ENCODE measurements around the gene GATC.

The GATC gene

DNA sequence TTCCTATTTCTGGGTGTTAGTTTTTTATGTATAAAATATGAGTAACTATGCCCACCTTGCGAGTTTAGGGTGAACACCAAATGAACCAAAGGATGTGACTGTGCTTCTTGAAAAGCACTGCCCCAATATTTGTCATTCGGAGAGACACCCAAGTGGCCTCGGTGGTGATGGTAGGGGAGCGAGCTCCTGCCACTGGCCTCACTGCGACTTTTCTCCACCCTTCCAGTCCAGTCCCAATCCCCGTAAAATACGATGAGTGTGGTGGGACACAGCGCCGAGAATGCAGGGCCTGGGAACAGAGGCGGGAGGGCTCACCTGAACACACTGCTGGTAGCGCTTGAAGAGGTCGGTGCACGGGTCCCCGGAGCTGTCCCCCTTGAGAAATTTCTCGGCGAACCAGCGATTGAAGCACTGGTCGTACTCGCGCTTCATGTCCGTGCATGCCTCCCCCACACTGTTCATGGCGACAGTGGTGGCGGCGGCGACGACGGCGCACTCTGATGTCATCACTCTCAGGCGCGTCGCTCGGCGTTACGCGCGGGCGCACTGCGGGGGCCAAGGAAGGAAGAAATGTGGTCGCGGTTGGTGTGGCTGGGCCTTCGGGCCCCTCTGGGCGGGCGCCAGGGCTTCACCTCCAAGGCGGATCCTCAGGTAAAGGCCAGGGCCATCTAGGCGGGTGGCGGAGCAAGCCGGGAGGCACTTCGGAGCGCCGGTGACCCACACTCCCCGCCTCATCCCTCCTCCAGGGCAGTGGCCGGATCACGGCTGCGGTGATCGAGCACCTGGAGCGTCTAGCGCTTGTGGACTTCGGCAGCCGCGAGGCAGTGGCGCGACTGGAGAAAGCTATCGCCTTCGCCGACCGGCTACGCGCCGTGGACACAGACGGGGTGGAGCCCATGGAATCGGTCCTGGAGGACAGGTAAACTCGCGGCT lies at the start of gene GATC, which contains the start of gene TRIAP1:
GATC (plus strand) TSS at position 534 of the 933 bp plus-strand sequence; CDS start at position 571, 37 bp downstream.
TRIAP1 (minus strand) TSS at position 474 of the 933 bp plus-strand sequence; CDS start at position 462, 12 bp downstream.
- Histone ChIP-seq H3K36me3 (peaks cover 53 to 76% (median 67%) of the 10 kb centered on the region in 11 experiments), H3K4me2 (peak within 1 kb of the TSS; percentile 82 to 99 (median 95)), H4K20me1 (peaks cover 3 to 84% (median 62%) of the 10 kb centered on the region in 11 experiments; a peak in 20 of 22 replicates), H3K27ac (peak within 1 kb of the TSS; percentile 72 to 89 (median 86)), H3K4me3 (peak within 1 kb of the TSS; percentile 78 to 99 (median 96)), H3K9ac (peak within 1 kb of the TSS; percentile 87 to 92 (median 90)), H3K9me3 (replicated peaks in 1 of 11) (no peaks in the 10 kb centered on the region), H3K27me3 (no peaks in the 10 kb centered on the region), H3K4me1 (peaks cover 27 to 45% (median 36%) of the 10 kb centered on the region in 10 experiments)
- no peak for TF ChIP-seq Cebpa-rat (IDR thresholded peaks at IDR 0.05)

- Histone ChIP-seq H3K4me1 (peaks cover 0 to 17% (median 8%) of the 10 kb centered on the region in 10 experiments; a peak in 12 of 20 replicates), H3K4me2 (peak overlapping the region; percentile 45 to 62 (median 61); a peak in 21 of 22 replicates), H3K27ac (peak overlapping the region in 7 of 11 experiments; percentile 5 to 63 (median 43); a peak in 9 of 22 replicates), H4K20me1 (no peaks in the 10 kb centered on the region), H3K27me3 (peaks cover 0 to 11% (median 6%) of the 10 kb centered on the region in 11 experiments; a peak in 8 of 22 replicates), H3K36me3 (no peaks in the 10 kb centered on the region), H3K9ac (peak overlapping the region in 9 of 11 experiments; percentile 15 to 71 (median 59); a peak in 12 of 22 replicates), H3K4me3 (no peak overlapping the region; a peak in 2 of 20 replicates), H3K9me3 (replicated peaks in 1 of 11) (no peaks in the 10 kb centered on the region)
- no peak for TF ChIP-seq Cebpa-rat (IDR thresholded peaks at IDR 0.05)
These were observed 48.3 kb upstream of the GATC start for GRCh38 chr12:120397824-120398540.

DNA sequence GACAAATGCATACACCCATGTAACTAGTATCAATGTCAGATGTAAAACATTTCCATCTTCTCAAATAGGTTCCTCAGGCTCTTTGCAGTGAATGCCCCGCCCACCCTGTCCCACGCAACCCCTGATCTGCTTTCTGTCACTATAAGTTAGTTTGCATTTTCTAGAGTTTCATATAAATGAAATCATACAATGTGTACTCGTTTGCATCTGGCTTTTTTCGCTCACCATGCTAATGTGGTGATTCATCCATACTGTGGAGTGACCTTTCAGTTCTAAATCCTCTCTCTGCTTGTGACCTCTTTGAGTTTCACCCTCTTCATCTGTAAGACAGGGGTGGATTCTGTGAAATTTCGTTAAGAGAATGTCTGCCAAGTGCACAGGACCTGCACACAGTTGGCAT lies 46.7 kb upstream of the GATC start:
- no peaks in the 10 kb centered on the region for H4K20me1 ChIP-seq

GRCh38 chr12:120402217-120402616 lies 44.0 kb upstream of the GATC start:
- H3K36me3 ChIP-seq, result no peaks in the 10 kb centered on the region
- H3K9me3 ChIP-seq (replicated peaks in 1 of 11), result peaks cover 0 to 8% (median 0%) of the 10 kb centered on the region in 11 experiments; a peak in 1 of 22 replicates
- no peak for TF ChIP-seq Cebpa-rat (IDR thresholded peaks at IDR 0.05)
- no peak overlapping the region for H3K4me3 ChIP-seq
- no peaks in the 10 kb centered on the region for H4K20me1 ChIP-seq
- H3K9ac ChIP-seq, result no peak overlapping the region; a peak in 1 of 22 replicates
- no peak overlapping the region for H3K27ac ChIP-seq
- peaks cover 0 to 12% (median 8%) of the 10 kb centered on the region in 10 experiments; a peak in 12 of 20 replicates for H3K4me1 ChIP-seq
- no peak overlapping the region for H3K4me2 ChIP-seq
- H3K27me3 ChIP-seq, result peaks cover 0 to 9% (median 0%) of the 10 kb centered on the region in 11 experiments; a peak in 3 of 22 replicates

More for the DNA sequence above, 46.7 kb upstream of the GATC start:
- no peak for TF ChIP-seq Cebpa-rat (IDR thresholded peaks at IDR 0.05)
- Histone ChIP-seq H3K4me3 (no peak overlapping the region), H3K9me3 (replicated peaks in 1 of 11) (peaks cover 0 to 8% (median 0%) of the 10 kb centered on the region in 11 experiments; a peak in 1 of 22 replicates), H3K27ac (no peak overlapping the region), H3K9ac (no peak overlapping the region), H3K4me1 (peaks cover 0 to 17% (median 8%) of the 10 kb centered on the region in 10 experiments; a peak in 12 of 20 replicates), H3K4me2 (no peak overlapping the region), H3K36me3 (no peaks in the 10 kb centered on the region), H3K27me3 (peaks cover 0 to 9% (median 2%) of the 10 kb centered on the region in 11 experiments; a peak in 8 of 22 replicates)

DNA sequence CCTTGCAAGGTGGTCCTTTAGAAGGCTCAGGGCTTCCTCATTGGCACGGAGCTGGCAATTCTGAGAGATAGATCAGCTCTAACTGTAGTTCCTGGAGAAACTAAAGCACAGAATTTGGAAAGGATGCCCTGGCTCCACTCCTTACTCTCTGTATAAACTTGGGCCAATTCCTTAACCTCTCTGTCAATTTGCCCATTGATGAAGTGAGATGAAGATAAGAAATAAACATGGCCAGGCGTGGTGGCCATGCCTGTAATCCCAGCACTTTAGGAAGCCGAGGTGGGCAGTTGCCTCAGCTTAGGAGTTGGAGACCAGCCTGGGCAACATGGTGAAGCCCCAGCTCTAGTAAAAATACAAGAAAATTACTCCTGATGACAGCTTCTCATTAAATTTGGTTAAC lies 42.4 kb upstream of the GATC start:
- no peaks in the 10 kb centered on the region for H3K36me3 ChIP-seq
- H3K4me2 ChIP-seq, result no peak overlapping the region
- no peak for TF ChIP-seq Cebpa-rat (IDR thresholded peaks at IDR 0.05)
- no peak overlapping the region for H3K27ac ChIP-seq
- no peaks in the 10 kb centered on the region for H3K4me1 ChIP-seq
- H4K20me1 ChIP-seq, result no peaks in the 10 kb centered on the region
- peaks cover 0 to 8% (median 0%) of the 10 kb centered on the region in 11 experiments; a peak in 1 of 22 replicates for H3K9me3 ChIP-seq (replicated peaks in 1 of 11)
- H3K4me3 ChIP-seq, result no peak overlapping the region
- H3K27me3 ChIP-seq, result no peaks in the 10 kb centered on the region
- H3K9ac ChIP-seq, result no peak overlapping the region

DNA sequence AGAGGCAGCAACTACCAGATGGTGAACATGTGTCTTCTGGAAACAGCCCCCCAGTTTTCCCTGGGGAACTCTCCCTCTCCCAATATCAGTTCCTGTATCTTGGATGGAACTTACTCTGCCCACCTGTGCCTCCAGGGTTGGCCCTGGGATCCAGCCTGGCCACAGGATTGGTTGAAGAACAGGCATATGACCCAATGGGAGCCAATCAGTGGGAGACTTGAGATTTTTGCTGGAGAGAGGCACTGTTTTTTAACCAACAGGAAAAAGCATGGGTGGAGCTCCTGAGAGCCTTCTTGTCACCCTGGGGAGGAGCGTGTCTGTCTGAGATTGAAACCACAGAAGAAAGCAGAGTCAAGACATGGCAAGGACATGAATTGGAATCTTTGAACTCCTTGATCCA lies 42.0 kb upstream of the GATC start:
- Histone ChIP-seq H3K4me2 (no peak overlapping the region), H3K4me1 (no peaks in the 10 kb centered on the region), H3K27ac (no peak overlapping the region), H4K20me1 (no peaks in the 10 kb centered on the region), H3K9me3 (replicated peaks in 1 of 11) (peaks cover 0 to 8% (median 0%) of the 10 kb centered on the region in 11 experiments; a peak in 1 of 22 replicates), H3K4me3 (no peak overlapping the region), H3K27me3 (no peaks in the 10 kb centered on the region), H3K9ac (no peak overlapping the region), H3K36me3 (no peaks in the 10 kb centered on the region)
- no peak for TF ChIP-seq Cebpa-rat (IDR thresholded peaks at IDR 0.05)

GRCh38 chr12:120406069-120406468 lies 40.2 kb upstream of the GATC start:
- H3K9ac ChIP-seq, result no peak overlapping the region
- no peaks in the 10 kb centered on the region for H3K36me3 ChIP-seq
- H3K4me2 ChIP-seq, result no peak overlapping the region
- no peaks in the 10 kb centered on the region for H3K4me1 ChIP-seq
- H4K20me1 ChIP-seq, result no peaks in the 10 kb centered on the region
- H3K4me3 ChIP-seq, result no peak overlapping the region
- H3K27me3 ChIP-seq, result no peaks in the 10 kb centered on the region
- peaks cover 0 to 8% (median 0%) of the 10 kb centered on the region in 11 experiments; a peak in 1 of 22 replicates for H3K9me3 ChIP-seq (replicated peaks in 1 of 11)
- H3K27ac ChIP-seq, result no peak overlapping the region
- TF ChIP-seq Cebpa-rat (IDR thresholded peaks at IDR 0.05), result no peak

- Histone ChIP-seq H3K27me3 (no peaks in the 10 kb centered on the region), H3K4me1 (no peaks in the 10 kb centered on the region), H3K36me3 (no peaks in the 10 kb centered on the region), H3K9me3 (replicated peaks in 1 of 11) (peaks cover 0 to 8% (median 0%) of the 10 kb centered on the region in 11 experiments; a peak in 1 of 22 replicates), H3K4me3 (no peak overlapping the region), H3K27ac (no peak overlapping the region), H4K20me1 (no peaks in the 10 kb centered on the region), H3K9ac (no peak overlapping the region), H3K4me2 (no peak overlapping the region)
- no peak for TF ChIP-seq Cebpa-rat (IDR thresholded peaks at IDR 0.05)
These were observed 39.7 kb upstream of the GATC start for GRCh38 chr12:120406553-120406952.

Measured in BLaER1 treated with 17β-estradiol and CSF1 and Interleukin-3, amounts not matched to agents 10 nM and 100 nM (cell line).